ENCODE data around the gene CABP7. TPM values are rescaled to one million over a fixed set of nuclear protein-coding genes. Genes with fewer than 3 reads are reported as not detected.

Gene CABP7
- total RNA-seq, 1 donor from 2014 or later, result 0.05 TPM

- Mint-ChIP-seq H3K4me1 (ENCODE audit: low read depth) (peaks cover 8% of the 10 kb centered on the region), H3K9me3 (no peaks in the 10 kb centered on the region), H3K27ac (no peak overlapping the region), H3K27me3 (ENCODE audit: low read depth) (no peaks in the 10 kb centered on the region), H3K4me3 (ENCODE audit: low read depth) (no peak overlapping the region), H3K36me3 (ENCODE audit: low read depth) (no peaks in the 10 kb centered on the region)
- intact Hi-C loops (cut with micrococcal nuclease), result no loop called here
- no peak for DNase-seq (ENCODE audit: low spot score)
Measured at GRCh38 chr22:29762263-29762662, 42.5 kb downstream of the CABP7 start.

DNA sequence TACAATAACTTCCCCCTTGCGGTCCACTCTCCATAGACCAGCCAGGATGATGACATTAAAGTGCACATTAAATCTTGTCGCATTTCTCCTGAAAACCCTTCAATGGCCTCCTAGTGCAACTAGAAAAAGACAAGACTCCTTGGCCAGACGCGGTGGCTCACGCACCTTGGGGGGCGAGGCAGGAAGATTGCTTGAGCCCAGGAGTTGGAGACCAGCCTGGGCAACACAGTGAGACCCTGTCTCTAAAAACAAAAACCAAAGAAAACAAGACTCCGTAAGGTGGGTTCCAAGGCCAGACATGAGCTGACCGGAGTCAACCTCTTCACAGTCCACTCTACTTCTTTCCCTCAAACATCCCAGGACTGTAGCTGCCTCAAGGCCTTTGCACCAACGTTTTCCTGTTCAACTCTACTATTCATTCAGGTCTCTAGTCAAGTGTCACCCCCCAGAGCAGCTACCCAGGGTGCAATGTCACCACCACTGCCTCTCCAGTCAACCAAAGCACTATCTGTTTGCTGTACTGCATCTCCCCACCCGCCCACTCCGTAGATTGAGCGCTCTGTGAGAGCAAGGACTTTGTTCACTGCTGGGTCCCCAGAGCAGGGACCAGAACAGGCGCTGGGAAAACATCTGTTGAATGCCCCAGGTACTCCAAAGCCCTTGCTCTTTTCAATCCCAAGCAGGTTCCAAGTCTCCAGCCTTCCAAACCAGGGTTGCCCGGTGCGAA lies 46.3 kb downstream of the CABP7 start:
- Mint-ChIP-seq H3K4me3 (ENCODE audit: low read depth) (peak overlapping the region; percentile 97), H3K36me3 (ENCODE audit: low read depth) (peaks cover 27% of the 10 kb centered on the region), H3K9me3 (no peaks in the 10 kb centered on the region), H3K4me1 (ENCODE audit: low read depth) (peaks cover 21% of the 10 kb centered on the region), H3K27me3 (ENCODE audit: low read depth) (no peaks in the 10 kb centered on the region), H3K27ac (peak overlapping the region; percentile 76)
- DNase-seq (ENCODE audit: low spot score), result peak; percentile 14
- intact Hi-C loops (cut with micrococcal nuclease), result no loop called here

DNA sequence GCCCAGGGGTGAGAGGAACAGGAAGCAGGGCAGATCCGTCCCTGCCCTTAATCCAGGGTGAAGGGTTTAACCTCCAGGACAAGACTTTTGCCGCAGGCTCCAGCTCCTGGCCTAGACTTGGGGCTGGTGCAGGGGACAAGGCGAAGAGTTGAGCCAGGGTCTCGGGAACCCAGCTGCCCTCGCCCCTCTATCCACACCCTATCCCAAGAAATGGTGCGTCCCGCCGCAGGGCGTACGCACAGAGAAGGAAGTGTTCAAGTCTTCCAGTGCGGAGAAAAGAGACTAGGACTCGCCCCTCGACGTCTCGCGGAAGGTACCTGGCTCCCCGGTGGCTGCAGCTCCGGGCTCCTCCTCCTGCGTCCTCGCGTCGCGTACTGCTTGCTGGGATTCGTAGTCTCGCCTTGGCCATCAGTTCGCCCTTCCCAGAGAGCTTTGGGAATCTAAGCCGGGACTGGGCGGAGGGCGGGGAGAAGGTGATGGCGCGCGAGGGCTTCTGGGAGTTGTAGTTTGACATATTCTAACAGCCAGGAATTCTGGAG lies 46.9 kb downstream of the CABP7 start, which contains the start of gene ZMAT5:
Gene ZMAT5 (minus strand): TSS at position 376 of the 539 bp plus-strand sequence. CDS start 18,463 bp downstream, outside the sequence.
- Mint-ChIP-seq H3K4me3 (ENCODE audit: low read depth) (peak within 1 kb of the TSS; percentile 97), H3K9me3 (no peaks in the 10 kb centered on the region), H3K27me3 (ENCODE audit: low read depth) (no peaks in the 10 kb centered on the region), H3K27ac (peak within 1 kb of the TSS; percentile 91), H3K36me3 (ENCODE audit: low read depth) (peaks cover 28% of the 10 kb centered on the region), H3K4me1 (ENCODE audit: low read depth) (peaks cover 21% of the 10 kb centered on the region)
- DNase-seq (ENCODE audit: low spot score), result peak; percentile 91
- intact Hi-C loops (cut with micrococcal nuclease), result loop anchor here (1.0 kb wide), 2 partner anchors 72 to 163 kb away; partner anchors contain the start of genes ASCC2 and NF2

DNA sequence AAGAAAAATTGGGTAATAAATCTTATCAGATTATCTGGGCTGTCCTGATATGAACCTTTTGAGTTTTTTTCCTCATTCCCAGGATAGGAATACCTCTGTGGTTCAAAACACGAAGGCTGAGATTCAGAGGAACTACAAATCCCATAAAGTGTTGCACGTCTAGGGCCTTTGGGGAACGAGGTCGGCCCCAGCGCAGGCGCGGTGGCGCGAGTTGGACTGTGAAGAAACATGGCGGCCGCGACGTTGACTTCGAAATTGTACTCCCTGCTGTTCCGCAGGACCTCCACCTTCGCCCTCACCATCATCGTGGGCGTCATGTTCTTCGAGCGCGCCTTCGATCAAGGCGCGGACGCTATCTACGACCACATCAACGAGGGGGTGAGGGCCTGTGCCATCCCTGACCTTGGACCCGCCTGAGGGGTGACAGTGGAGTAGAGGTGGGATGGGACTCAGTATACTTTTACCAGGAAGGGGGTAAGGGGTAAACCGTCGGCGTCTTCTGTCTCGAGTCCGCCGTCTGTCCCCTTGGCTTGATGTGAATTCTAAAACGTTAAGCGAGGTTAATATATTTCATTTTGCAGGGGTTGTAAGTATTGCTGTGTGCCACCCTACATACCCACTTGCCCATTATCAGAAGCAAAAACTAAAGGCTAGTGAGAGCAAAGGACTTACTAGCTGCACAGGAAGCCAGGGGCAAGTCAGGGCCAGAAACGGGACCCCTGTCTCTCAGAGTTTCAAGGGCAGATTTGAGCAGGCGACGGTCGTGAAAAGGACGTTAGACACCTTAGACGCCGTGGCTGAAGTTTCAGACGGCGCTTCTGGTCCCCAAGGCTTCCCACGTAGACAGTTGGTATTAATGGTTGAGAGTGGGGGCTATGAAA lies 47.6 kb downstream of the CABP7 start, which contains the start of gene UQCR10:
Gene UQCR10 (plus strand): TSS at position 199 of the 881 bp plus-strand sequence. CDS start 30 bp downstream, at position 229.
- peak; percentile 89 for DNase-seq (ENCODE audit: low spot score)
- H3K27me3 Mint-ChIP-seq (ENCODE audit: low read depth), result no peaks in the 10 kb centered on the region
- intact Hi-C loops (cut with micrococcal nuclease), result loop anchor here (1.0 kb wide), 2 partner anchors 71 to 164 kb away; partner anchors contain the start of genes ASCC2 and NF2
- H3K4me1 Mint-ChIP-seq (ENCODE audit: low read depth), result peaks cover 21% of the 10 kb centered on the region
- peak within 1 kb of the TSS; percentile 97 for H3K4me3 Mint-ChIP-seq (ENCODE audit: low read depth)
- peaks cover 28% of the 10 kb centered on the region for H3K36me3 Mint-ChIP-seq (ENCODE audit: low read depth)
- peak within 1 kb of the TSS; percentile 91 for H3K27ac Mint-ChIP-seq
- no peaks in the 10 kb centered on the region for H3K9me3 Mint-ChIP-seq

DNA sequence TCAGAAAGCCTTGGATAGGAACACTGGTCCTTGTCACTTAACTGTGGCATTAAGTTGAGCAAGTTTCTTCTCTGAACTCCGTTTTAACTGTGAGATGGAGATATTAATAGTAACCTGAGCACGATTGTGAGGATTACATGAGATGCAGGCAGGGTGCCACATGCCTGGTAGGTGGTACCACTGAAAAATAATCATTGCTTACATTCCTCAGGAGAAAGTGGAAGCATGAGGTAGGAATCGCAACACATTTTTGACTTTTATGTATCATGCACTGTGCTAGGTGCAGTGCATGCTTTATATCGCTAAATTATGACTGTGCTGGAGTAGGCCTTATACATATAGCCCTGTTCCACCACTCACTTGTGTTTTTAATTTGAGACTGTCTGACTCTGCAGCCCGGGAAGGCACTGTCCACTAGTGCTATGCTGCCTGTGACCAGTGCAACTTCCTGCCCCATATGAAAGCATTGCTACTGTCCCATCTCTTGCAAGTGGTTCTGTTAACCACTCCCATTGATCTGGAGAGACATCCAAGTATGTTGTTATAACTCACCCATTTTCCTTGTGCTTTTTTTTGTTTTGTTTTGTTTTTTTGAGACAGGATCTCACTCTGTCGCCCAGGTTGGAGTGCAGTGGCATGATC lies 48.4 kb downstream of the CABP7 start:
- Mint-ChIP-seq H3K27ac (peak overlapping the region; percentile 91), H3K4me3 (ENCODE audit: low read depth) (peak overlapping the region; percentile 97), H3K36me3 (ENCODE audit: low read depth) (peaks cover 28% of the 10 kb centered on the region), H3K27me3 (ENCODE audit: low read depth) (no peaks in the 10 kb centered on the region), H3K9me3 (no peaks in the 10 kb centered on the region), H3K4me1 (ENCODE audit: low read depth) (peaks cover 21% of the 10 kb centered on the region)
- no peak for DNase-seq (ENCODE audit: low spot score)
- intact Hi-C loops (cut with micrococcal nuclease), result no loop called here

GRCh38 chr22:29769723-29770321 lies 50.0 kb downstream of the CABP7 start:
- intact Hi-C loops (cut with micrococcal nuclease), result no loop called here
- Mint-ChIP-seq H3K4me3 (ENCODE audit: low read depth) (no peak overlapping the region), H3K36me3 (ENCODE audit: low read depth) (peaks cover 28% of the 10 kb centered on the region), H3K9me3 (no peaks in the 10 kb centered on the region), H3K27ac (no peak overlapping the region), H3K27me3 (ENCODE audit: low read depth) (no peaks in the 10 kb centered on the region), H3K4me1 (ENCODE audit: low read depth) (peaks cover 19% of the 10 kb centered on the region)
- DNase-seq (ENCODE audit: low spot score), result no peak

GRCh38 chr22:29772170-29772641 lies 52.4 kb downstream of the CABP7 start:
- no peaks in the 10 kb centered on the region for H3K9me3 Mint-ChIP-seq
- no peak for DNase-seq (ENCODE audit: low spot score)
- intact Hi-C loops (cut with micrococcal nuclease), result no loop called here
- H3K36me3 Mint-ChIP-seq (ENCODE audit: low read depth), result peaks cover 28% of the 10 kb centered on the region
- no peak overlapping the region for H3K27ac Mint-ChIP-seq
- H3K27me3 Mint-ChIP-seq (ENCODE audit: low read depth), result no peaks in the 10 kb centered on the region
- no peak overlapping the region for H3K4me3 Mint-ChIP-seq (ENCODE audit: low read depth)
- H3K4me1 Mint-ChIP-seq (ENCODE audit: low read depth), result peaks cover 13% of the 10 kb centered on the region

DNA sequence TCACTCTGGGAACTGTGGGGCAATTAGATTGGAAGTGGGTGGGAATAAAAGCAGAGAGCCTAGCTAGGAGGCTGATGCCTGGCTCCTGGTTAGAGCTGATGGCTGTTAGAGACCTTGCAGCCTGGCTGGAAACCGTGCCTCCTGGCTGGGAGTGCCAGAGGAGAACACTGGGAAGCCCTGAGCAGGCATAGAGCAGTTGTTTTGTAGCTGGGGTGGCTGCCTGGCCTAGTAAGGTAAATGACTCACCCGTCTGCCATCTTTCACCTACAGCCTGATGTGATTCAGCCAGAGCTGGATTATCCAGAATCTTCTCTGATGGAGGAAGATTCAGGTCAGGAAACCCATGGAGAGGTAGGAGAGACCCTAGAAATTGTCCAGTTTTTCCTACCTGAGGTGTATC lies 53.4 kb downstream of the CABP7 start:
- Mint-ChIP-seq H3K9me3 (no peaks in the 10 kb centered on the region), H3K4me1 (ENCODE audit: low read depth) (peaks cover 8% of the 10 kb centered on the region), H3K27me3 (ENCODE audit: low read depth) (no peaks in the 10 kb centered on the region), H3K4me3 (ENCODE audit: low read depth) (no peak overlapping the region), H3K36me3 (ENCODE audit: low read depth) (peaks cover 24% of the 10 kb centered on the region), H3K27ac (no peak overlapping the region)
- intact Hi-C loops (cut with micrococcal nuclease), result no loop called here
- no peak for DNase-seq (ENCODE audit: low spot score)

- Mint-ChIP-seq H3K36me3 (ENCODE audit: low read depth) (no peaks in the 10 kb centered on the region), H3K27me3 (ENCODE audit: low read depth) (no peaks in the 10 kb centered on the region), H3K4me1 (ENCODE audit: low read depth) (no peaks in the 10 kb centered on the region), H3K4me3 (ENCODE audit: low read depth) (no peak overlapping the region), H3K9me3 (no peaks in the 10 kb centered on the region), H3K27ac (no peak overlapping the region)
- intact Hi-C loops (cut with micrococcal nuclease), result no loop called here
- no peak for DNase-seq (ENCODE audit: low spot score)
Measured at GRCh38 chr22:29780220-29780619, 60.4 kb downstream of the CABP7 start.

DNA sequence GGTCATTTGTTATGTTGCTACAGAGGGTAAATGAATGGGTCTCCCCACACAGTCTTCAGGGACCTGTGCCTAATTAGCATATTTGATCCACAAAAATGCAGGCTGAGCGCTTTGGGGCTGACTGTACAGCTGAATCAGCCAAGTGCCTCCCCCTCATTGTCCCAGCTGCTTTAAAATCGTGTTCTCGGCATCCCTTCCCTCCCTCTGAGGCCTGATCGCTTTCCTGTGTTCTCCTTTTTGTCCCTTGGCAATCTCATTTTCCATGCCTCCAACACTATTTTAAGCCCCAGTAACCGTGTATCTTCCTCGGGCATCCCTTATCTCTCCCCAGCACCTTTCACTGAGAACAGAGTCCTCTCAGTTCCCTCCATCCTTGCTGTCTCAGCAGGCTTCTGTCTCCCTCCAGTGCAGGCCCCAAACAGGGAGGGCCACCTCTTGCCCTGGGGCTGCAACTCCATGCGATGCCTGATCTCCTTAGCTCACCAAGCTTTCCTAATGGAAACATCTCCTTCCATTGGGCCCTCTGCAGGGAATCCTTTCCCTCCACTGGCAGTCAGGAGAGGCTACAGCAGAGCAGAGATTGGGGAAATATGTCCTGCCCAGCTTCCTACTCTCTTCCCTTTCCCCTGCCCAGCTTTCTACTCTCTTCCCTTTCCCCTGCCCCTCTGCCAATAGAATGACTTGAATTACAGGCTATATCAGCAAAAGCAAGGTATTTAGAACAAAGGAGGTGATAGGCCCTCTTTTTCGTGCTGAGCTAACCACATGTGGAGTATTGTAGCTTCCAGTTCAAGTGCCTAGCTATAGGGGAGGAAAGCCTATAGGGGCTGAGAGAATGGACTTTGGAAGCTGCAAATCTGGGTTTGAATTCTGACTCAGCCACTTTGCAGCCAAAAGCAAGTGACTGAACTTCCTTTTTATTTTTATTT lies 61.2 kb downstream of the CABP7 start:
- intact Hi-C loops (cut with micrococcal nuclease), result no loop called here

More for the DNA sequence above, 61.2 kb downstream of the CABP7 start:
- H3K27ac Mint-ChIP-seq, result no peak overlapping the region
- no peak for DNase-seq (ENCODE audit: low spot score)
- H3K4me3 Mint-ChIP-seq (ENCODE audit: low read depth), result no peak overlapping the region
- no peaks in the 10 kb centered on the region for H3K9me3 Mint-ChIP-seq
- H3K4me1 Mint-ChIP-seq (ENCODE audit: low read depth), result no peaks in the 10 kb centered on the region
- H3K36me3 Mint-ChIP-seq (ENCODE audit: low read depth), result no peaks in the 10 kb centered on the region
- H3K27me3 Mint-ChIP-seq (ENCODE audit: low read depth), result no peaks in the 10 kb centered on the region

Data from activated T-helper 2 cell treated with anti-CD3 and anti-CD28 coated beads, Interferon-gamma antibody, Interleukin-2, Interleukin-4, amounts not matched to agents 10 μg/mL and 5 μg/mL and 100 μg/mL, durations not matched to agents 14 hours and 24 hours and 36 hours (primary cell).